ENCODE measurements around the gene GPD2. TPM values are rescaled to one million over a fixed set of nuclear protein-coding genes. Genes with fewer than 3 reads are reported as not detected.

The GPD2 gene
- total RNA-seq, 2 donors from 2014 or later: 26.6 to 95.3 TPM

DNA sequence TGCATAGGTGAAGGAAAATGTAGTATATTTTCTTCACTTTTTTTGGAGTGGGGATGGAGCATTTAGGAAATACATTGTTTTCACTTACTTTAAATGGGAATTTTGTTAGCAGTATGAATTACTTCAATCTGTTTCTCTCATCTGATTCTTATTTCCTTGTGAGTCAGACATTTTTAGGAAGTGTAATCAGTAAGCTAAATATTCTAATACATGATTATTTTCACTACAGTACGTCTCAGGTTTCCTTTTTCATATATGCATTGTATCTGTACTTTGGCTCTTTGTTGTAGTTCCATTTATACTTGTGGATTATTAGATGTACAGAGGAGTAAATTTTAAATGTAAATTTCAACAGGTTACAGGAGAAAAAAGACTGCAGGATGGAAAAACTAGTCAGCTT, 27.9 kb downstream of the GPD2 start:
- Histone ChIP-seq H3K4me1 (replicated peaks) (no peaks in the 10 kb centered on the region), H3K9me3 (no peaks in the 10 kb centered on the region), H3K4me3 (no peak overlapping the region), H3K27ac (no peak overlapping the region), H3K27me3 (replicated peaks; ENCODE audit: insufficient read depth) (no peaks in the 10 kb centered on the region), H3K36me3 (no peaks in the 10 kb centered on the region)
- TF ChIP-seq, protein P1, sequence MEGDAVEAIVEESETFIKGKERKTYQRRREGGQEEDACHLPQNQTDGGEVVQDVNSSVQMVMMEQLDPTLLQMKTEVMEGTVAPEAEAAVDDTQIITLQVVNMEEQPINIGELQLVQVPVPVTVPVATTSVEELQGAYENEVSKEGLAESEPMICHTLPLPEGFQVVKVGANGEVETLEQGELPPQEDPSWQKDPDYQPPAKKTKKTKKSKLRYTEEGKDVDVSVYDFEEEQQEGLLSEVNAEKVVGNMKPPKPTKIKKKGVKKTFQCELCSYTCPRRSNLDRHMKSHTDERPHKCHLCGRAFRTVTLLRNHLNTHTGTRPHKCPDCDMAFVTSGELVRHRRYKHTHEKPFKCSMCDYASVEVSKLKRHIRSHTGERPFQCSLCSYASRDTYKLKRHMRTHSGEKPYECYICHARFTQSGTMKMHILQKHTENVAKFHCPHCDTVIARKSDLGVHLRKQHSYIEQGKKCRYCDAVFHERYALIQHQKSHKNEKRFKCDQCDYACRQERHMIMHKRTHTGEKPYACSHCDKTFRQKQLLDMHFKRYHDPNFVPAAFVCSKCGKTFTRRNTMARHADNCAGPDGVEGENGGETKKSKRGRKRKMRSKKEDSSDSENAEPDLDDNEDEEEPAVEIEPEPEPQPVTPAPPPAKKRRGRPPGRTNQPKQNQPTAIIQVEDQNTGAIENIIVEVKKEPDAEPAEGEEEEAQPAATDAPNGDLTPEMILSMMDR (IDR thresholded peaks at IDR 0.05): no peak
- TF ChIP-seq POLR2AphosphoS5 (IDR thresholded peaks at IDR 0.05): no peak
- no peak for TF ChIP-seq POLR2A (IDR thresholded peaks at IDR 0.05)
- intact Hi-C loops (cut with DNase I): no loop called here
- WGBS: 79% methylated on average over 1 of the region's 1 CpG
- no peak for DNase-seq (ENCODE audit: low spot score)

DNA sequence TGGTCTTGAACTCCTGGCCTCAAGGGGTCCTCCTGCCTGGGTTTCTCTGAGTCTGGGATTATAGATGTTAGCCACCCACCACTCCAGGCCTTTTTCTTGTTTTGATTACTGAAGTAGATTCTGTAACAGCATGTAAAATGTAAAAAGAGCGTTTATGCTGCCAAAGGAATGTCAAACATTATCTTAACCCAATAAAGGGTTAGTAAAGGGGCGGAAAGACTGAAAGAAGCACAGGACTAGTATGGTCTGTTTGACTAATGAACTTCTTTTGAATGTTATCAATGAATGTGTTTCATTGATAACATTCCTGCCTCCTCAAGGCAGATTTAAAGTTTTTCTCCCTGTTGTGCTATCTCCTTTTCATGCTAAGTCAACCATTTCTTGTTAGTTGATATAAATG, 29.4 kb downstream of the GPD2 start:
- H3K36me3 ChIP-seq: no peaks in the 10 kb centered on the region
- 45% methylated on average over 2 of the region's 2 CpGs for WGBS
- no peaks in the 10 kb centered on the region for H3K4me1 ChIP-seq (replicated peaks)
- TF ChIP-seq POLR2A (IDR thresholded peaks at IDR 0.05): no peak
- TF ChIP-seq POLR2AphosphoS5 (IDR thresholded peaks at IDR 0.05): no peak
- TF ChIP-seq, protein P1 (IDR thresholded peaks at IDR 0.05): no peak
- no peak overlapping the region for H3K4me3 ChIP-seq
- intact Hi-C loops (cut with DNase I): no loop called here
- no peaks in the 10 kb centered on the region for H3K9me3 ChIP-seq
- DNase-seq (ENCODE audit: low spot score): no peak
- H3K27ac ChIP-seq: no peak overlapping the region
- no peaks in the 10 kb centered on the region for H3K27me3 ChIP-seq (replicated peaks; ENCODE audit: insufficient read depth)

DNA sequence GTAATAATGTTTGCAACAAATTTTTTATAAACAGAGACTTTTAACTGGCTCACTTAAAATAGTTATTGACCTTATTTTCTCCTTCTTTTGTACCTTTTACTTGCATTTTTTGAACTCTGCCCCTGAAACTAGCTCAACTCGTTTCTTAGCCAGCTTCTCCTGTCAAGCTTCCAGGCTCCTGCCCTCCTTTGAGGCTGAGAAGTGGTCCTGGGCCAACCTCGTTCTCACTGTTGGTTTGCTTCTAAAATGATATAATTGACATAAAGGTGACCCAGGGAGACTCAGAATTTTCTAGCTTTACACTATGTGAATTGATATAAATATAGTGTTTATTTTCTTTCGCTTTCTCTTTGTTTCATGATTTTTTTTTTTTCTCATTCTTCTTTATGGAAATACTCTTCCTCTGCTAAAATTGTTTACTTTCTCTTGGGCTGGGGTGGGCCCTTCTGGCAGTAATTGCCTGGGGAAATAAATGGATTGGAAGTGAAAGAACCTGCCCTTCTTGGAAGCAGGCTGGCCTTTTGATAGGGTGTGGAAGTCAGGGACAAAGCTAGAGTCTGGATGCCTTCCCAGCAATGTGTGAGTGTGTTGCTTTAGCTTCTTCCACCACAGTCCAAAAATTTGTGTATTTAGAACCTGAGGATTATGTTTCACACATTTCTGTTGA, 30.7 kb downstream of the GPD2 start:
- Histone ChIP-seq H3K36me3 (no peaks in the 10 kb centered on the region), H3K4me1 (replicated peaks) (no peaks in the 10 kb centered on the region), H3K27me3 (replicated peaks; ENCODE audit: insufficient read depth) (no peaks in the 10 kb centered on the region), H3K4me3 (no peak overlapping the region), H3K27ac (peak overlapping the region; percentile 49 to 57), H3K9me3 (no peaks in the 10 kb centered on the region)
- DNase-seq (ENCODE audit: low spot score): peak; percentile 79
- intact Hi-C loops (cut with DNase I): no loop called here
- TF ChIP-seq, protein P1 (IDR thresholded peaks at IDR 0.05): no peak
- TF ChIP-seq POLR2AphosphoS5 (IDR thresholded peaks at IDR 0.05) (peak; percentile 57), POLR2A (IDR thresholded peaks at IDR 0.05) (no peak)
- 8% methylated on average over 3 of the region's 3 CpGs for WGBS

DNA sequence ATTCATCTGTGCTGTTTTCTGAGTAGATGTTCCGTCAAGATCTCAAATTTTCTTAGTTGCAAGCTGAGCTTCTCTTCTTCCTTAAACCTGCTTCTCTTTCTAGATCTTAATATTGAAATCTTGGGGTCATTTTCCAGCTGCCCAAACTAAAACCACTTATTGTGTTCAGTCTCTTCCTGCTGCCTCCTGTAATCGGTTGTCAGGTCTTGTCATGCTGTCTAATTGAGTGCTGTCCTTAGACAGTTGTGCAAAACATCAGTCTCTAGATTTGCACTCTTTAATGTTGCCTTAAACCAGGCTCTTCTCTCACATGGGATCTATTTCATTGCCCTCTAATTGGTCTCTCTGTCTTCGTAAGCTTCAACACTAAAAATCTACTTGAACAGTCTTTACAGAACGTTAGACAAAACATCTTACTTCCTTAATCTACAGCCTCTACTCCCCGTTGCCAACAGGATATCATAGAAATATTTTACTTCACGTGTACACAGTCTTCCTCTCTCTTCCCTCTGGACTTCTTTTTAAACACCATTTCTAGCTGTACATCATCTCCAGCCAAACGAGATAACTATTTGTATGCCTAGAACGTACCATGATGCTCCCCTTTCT, 34.9 kb downstream of the GPD2 start:
- Histone ChIP-seq H3K4me1 (replicated peaks) (no peaks in the 10 kb centered on the region), H3K27me3 (replicated peaks; ENCODE audit: insufficient read depth) (no peaks in the 10 kb centered on the region), H3K4me3 (no peak overlapping the region), H3K36me3 (no peaks in the 10 kb centered on the region), H3K9me3 (no peaks in the 10 kb centered on the region), H3K27ac (no peak overlapping the region)
- DNase-seq (ENCODE audit: low spot score): no peak
- intact Hi-C loops (cut with DNase I): no loop called here
- TF ChIP-seq, protein P1 (IDR thresholded peaks at IDR 0.05): no peak
- no peak for TF ChIP-seq POLR2AphosphoS5 (IDR thresholded peaks at IDR 0.05)
- no peak for TF ChIP-seq POLR2A (IDR thresholded peaks at IDR 0.05)
- WGBS: 68% methylated on average over 8 of the region's 8 CpGs

DNA sequence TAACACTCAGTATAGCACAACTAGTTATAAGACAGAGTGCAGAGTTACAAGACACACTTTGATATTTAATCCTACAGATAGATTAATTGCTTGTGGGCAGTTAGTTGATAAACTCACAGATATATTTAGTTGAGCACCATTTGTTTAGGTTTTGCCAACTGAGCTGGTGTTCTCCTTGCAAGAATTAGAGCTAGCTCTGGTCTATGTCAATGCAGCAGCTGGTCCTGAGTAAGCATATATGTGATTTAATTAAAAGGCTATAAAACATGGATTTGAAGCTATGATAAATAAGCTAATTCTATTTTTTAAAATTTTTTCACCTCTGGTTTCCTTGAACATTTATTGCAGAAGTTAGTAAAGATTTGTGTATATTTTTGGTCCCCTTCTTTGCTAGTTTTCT, 35.6 kb downstream of the GPD2 start:
- TF ChIP-seq POLR2A (IDR thresholded peaks at IDR 0.05): no peak
- TF ChIP-seq POLR2AphosphoS5 (IDR thresholded peaks at IDR 0.05): no peak
- TF ChIP-seq, protein P1 (IDR thresholded peaks at IDR 0.05): no peak
- Histone ChIP-seq H3K36me3 (no peaks in the 10 kb centered on the region), H3K27ac (no peak overlapping the region), H3K4me3 (no peak overlapping the region), H3K9me3 (no peaks in the 10 kb centered on the region), H3K4me1 (replicated peaks) (no peaks in the 10 kb centered on the region), H3K27me3 (replicated peaks; ENCODE audit: insufficient read depth) (no peaks in the 10 kb centered on the region)
- intact Hi-C loops (cut with DNase I): no loop called here
- DNase-seq (ENCODE audit: low spot score): no peak

All from prostate gland (tissue), 2 donors.